ENCODE results near the gene USP46. TPM values are rescaled to one million over a fixed set of nuclear protein-coding genes. Genes with fewer than 3 reads are reported as not detected.

The USP46 gene
- total and polyA plus RNA-seq, 2 of the 4 experiments (the other 2 are of a cell fraction) = 9.3 to 15.4 TPM

DNA sequence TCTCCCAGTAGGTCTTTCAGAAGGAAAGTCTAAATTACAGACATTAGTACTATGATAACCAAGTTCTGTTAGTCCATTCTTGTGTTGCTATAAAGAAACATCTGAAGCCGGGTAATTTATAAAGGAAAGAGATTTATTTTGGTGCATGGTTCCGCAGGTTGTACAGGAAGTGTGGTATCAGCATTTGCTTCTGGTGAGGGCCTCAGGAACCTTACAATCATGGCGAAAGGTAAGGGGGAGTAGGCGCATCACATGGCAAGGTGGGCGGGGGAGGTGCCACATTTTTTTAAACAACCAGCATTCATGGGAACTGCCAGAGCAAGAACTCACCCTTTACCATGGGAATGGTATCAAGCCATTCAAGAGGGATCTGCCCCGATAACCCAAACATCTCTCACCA lies 26.2 kb upstream of the USP46 start:
- Histone ChIP-seq H2BK120ac (ENCODE audit: low read depth, low read length) (no peak overlapping the region), H4K5ac (ENCODE audit: low read depth, low read length) (no peak overlapping the region), H4K20me1 (ENCODE audit: insufficient read depth, low read length) (no peaks in the 10 kb centered on the region), H3K23ac (ENCODE audit: low read depth, low read length) (no peak overlapping the region), H3K9me1 (ENCODE audit: insufficient read depth, low read length) (no peaks in the 10 kb centered on the region), H3K27me3 (ENCODE audit: control insufficient read depth, insufficient read depth, low read length) (no peaks in the 10 kb centered on the region; the same call in none of the 2 replicates), H3K18ac (ENCODE audit: low read depth, low read length) (no peak overlapping the region), H3K14ac (replicated peaks; ENCODE audit: low read depth, low read length) (no peak overlapping the region), H4K8ac (ENCODE audit: low read depth in 2 of 2, low read length in 2 of 2) (no peak overlapping the region), H3K4me2 (ENCODE audit: low read depth, low read length) (no peak overlapping the region), H4K91ac (ENCODE audit: insufficient read depth, low read depth, low read length) (no peak overlapping the region), H2BK5ac (ENCODE audit: low read depth, low read length, poor library complexity, severe bottlenecking) (no peak overlapping the region), H3K4me3 (ENCODE audit: insufficient read depth, low read depth, low read length) (no peak overlapping the region), H3K27ac (ENCODE audit: insufficient read depth, low read length) (no peak overlapping the region), H3K56ac (ENCODE audit: extremely low read depth, insufficient read depth, low read length) (no peak overlapping the region), H2AFZ (replicated peaks; ENCODE audit: low read length, poor library complexity) (no peak overlapping the region), H2AK9ac (replicated peaks; ENCODE audit: low read depth, low read length, poor library complexity) (no peak overlapping the region), H3K79me1 (ENCODE audit: low read depth in 1 of 2, low read length in 2 of 2) (no peaks in the 10 kb centered on the region), H3K9me3 (ENCODE audit: control insufficient read depth, insufficient read depth, low read length) (no peaks in the 10 kb centered on the region), H2BK15ac (ENCODE audit: low read depth, low read length) (no peak overlapping the region), H3K36me3 (ENCODE audit: control insufficient read depth, insufficient read depth, low read length) (no peaks in the 10 kb centered on the region), H3K4ac (ENCODE audit: low read depth, low read length) (no peak overlapping the region), H3K4me1 (ENCODE audit: control insufficient read depth, insufficient read depth, low read length) (no peaks in the 10 kb centered on the region), H2BK20ac (ENCODE audit: low read depth, low read length) (no peak overlapping the region), H3K9ac (ENCODE audit: low read depth, low read length) (no peak overlapping the region), H2AK5ac (ENCODE audit: low read depth, low read length) (no peak overlapping the region)
- no TSS peak for BruUV-seq (replicated peaks)
- in situ Hi-C loops (cut with MboI; ENCODE audit: low sequenced_read_pairs) (no loop called here), intact Hi-C loops (cut with micrococcal nuclease) (loop anchor here (10.0 kb wide), 1 partner anchor 281 kb away; no protein-coding TSS in a partner anchor), dilution Hi-C loops (cut with HindIII; ENCODE audit: low sequenced_read_pairs, unreplicated experiment) (no loop called here)
- ChIA-PET CTCF (interaction anchor here (1.7 kb wide), 1 partner anchor 9 kb away, joined by 4 read pairs; no protein-coding TSS in a partner anchor), POLR2A (ENCODE audit: unreplicated experiment) (no interaction called here)
- DNase-seq (no peak), ATAC-seq (ENCODE audit: low read depth) (no peak)
- WGBS, 2 experiments (ENCODE audit: extremely low coverage in 2 of 2, insufficient read length in 1 of 2) = no CpG with 5 or more reads among the region's 6 CpGs
- TF ChIP-seq, protein P1, sequence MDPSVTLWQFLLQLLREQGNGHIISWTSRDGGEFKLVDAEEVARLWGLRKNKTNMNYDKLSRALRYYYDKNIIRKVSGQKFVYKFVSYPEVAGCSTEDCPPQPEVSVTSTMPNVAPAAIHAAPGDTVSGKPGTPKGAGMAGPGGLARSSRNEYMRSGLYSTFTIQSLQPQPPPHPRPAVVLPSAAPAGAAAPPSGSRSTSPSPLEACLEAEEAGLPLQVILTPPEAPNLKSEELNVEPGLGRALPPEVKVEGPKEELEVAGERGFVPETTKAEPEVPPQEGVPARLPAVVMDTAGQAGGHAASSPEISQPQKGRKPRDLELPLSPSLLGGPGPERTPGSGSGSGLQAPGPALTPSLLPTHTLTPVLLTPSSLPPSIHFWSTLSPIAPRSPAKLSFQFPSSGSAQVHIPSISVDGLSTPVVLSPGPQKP (IDR thresholded peaks at IDR 0.05; ENCODE audit: borderline replicate concordance, low read depth, low read length) = no peak
- TF ChIP-seq CHD1 (IDR thresholded peaks at IDR 0.05; ENCODE audit: low read depth, low read length) = no peak
